ENCODE results near the gene MUC6.
"Not testable (repeated sequence)": the region's sequence is repeated elsewhere in the genome, so short reads cannot be mapped to it uniquely, and the experiment has no call there.

MUC6 gene

DNA sequence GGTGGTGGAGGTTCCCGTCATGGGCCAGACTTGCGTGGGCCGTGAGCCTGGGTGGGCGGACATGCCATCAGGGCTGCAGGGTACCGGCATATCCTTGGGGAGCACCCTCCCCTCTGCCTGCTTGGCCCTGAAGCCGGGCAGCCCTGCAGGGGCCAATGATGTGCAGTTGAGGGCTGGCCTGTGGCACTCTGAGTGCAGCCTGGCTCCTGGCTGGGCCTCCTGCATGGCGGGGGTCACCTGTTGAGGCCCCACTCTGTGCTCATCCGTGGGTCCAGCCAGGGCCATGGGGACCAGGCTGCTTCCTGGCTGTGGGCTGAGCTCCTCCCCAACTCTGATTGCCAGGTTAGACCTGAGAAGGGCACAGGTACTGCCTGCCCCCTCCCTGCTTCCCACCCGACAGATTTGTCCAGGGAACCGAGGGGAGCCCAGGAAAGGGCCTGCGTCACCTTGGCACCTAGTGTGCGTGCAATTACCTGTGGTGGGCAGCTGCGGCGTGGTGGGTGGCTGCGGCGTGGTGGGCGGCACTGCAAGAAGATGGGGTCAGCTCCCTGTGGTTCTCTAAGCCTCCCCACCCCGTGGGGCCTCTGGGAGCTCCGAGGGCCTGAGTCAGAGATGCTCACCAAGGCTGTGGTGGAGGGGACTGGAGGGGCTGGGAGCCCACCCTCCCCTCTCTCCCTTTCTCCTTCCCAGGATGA is 16.2 kb downstream of the MUC6 start:
- DNase-seq: no peak

- no peak for DNase-seq
Measured at GRCh38 chr11:1019321-1019910, 17.1 kb downstream of the MUC6 start.

DNA sequence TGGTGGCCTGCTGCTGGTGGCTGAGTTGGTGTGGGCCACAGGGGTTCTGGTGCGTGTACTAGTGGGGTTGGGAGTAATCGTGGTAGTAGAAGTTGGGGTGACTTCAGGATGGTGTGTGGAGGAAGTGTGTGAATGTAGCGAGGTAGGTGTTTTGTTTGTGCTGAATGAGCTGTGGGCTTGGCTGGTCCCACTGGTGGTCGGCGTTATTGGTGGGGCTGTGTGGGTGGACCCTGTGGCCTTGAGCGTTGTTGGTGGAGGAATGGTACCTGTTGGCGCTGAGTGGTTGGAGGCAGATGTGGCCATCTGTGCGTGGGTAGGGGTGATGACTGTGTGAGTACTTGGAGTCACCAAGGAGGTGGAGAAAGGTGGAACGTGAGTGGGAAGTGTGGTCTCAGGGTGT is 18.4 kb downstream of the MUC6 start:
- DNase-seq: no peak

- DNase-seq: no peak
Measured at GRCh38 chr11:1017269-1018005, 19.1 kb downstream of the MUC6 start.

GRCh38 chr11:1016610-1017126 is 19.9 kb downstream of the MUC6 start:
- DNase-seq: not testable (repeated sequence)

GRCh38 chr11:1015826-1016545 is 20.5 kb downstream of the MUC6 start:
- no peak for DNase-seq

DNA sequence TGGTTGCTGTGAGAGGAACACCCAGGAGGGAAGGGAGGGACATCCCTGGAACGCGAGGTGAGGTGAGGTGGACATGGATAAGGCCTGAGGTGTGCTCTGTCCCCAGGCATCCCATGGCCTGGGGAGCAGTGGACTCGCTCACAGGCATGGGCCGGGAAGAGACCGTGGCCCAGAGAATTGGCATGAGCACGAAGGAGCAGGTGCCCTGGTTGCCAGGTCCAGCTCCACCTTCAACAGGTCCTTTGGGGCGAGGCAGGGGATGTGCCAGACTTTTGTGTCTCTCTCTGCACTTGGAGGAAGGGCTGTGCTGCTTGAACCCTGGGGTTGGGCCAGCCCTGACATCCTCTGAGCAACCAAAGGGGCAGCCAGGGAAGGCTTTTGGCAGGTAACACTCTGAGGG is 21.5 kb downstream of the MUC6 start:
- no peak for DNase-seq

DNA sequence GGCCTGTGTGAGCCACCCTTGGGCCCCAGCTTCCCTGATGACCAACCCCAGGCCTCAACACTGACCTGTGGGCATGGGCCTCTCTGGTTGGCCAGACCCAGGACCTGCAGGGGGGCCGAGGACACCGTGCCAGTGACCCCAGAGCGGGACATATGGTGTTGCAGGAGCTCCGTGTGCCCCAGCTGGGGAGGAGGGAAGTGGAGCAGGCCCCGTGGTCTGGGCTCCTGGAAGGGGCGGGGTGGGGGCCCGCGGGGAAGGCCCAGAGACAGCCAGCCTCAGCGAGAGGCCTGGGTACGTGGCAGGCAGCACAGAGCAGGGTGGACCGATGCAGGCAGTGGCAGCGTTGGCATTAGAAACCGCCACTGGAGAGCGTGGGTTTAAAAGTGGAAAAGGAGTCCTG is 22.2 kb downstream of the MUC6 start:
- DNase-seq: no peak

GRCh38 chr11:1013631-1013935 is 22.9 kb downstream of the MUC6 start:
- no peak for DNase-seq

GRCh38 chr11:1012740-1013630 is 23.5 kb downstream of the MUC6 start:
- no peak for DNase-seq

DNA sequence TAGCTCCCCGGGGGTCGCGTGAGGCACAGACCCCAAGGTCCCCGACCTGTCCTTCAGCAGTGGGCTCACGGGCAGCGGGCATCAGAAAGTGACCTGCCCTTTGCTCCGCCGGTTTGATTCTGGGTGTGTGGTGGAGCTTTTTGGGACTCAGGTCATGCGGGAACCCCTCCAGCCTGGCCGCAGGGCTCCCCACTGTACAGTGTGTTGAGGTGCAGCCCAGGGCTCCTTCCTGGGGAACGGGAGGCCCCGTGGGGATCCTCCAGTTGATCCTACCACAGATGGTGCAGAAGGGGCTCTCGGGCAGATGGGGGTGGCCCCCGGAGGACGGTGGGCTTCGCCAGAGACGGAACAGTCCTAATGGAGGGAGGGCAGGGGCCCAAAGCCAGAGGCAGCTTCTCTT is 24.2 kb downstream of the MUC6 start:
- DNase-seq: no peak

- no peak for DNase-seq
Measured at GRCh38 chr11:1011320-1011698, 25.2 kb downstream of the MUC6 start.

- no peak for DNase-seq
Measured at GRCh38 chr11:1010551-1011319, 25.8 kb downstream of the MUC6 start.

DNA sequence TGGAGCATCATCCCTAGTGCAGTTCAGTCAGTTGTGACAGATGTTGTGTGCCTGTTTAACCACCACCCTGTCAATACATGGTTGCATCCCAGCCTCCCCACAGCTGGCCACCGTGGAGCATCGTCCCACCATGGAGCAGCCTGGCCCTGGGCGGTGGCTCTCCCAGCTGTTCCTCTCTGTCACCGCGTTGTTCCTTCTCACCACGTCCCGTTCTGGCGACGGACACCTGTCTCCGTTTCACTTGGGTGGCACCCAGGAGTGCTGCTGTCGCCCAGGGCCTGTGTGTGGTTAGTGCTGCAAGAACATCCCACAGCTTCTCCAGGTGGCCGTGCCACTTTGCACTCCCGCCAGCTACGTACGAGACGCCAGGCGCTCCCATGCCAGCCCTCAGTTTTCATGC is 26.5 kb downstream of the MUC6 start:
- DNase-seq: no peak

- DNase-seq: no peak
Measured at GRCh38 chr11:1009371-1009770, 27.1 kb downstream of the MUC6 start.

- no peak for DNase-seq
Measured at GRCh38 chr11:1008803-1009145, 27.7 kb downstream of the MUC6 start.

- no peak for DNase-seq
Measured at GRCh38 chr11:1008001-1008802, 28.3 kb downstream of the MUC6 start.

DNA sequence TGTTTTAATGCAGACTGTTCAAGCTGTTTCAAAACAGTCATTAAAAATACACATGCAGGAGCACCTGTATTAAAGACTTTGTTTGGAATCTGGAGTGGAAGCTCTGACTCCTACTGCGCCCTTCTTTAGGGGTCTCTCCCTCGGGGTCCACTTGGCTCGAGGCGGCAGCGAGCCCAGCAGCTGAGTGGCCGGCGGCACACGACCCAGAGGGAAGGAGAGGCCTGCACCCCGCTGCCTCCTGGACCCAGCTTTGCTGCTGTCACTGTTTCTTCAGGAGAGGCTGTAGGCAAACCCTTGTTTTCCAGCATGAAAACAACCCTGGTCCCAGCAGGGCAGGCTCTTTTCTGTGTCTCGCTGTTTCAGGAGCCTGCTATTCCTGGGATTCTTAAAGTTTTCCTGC is 29.2 kb downstream of the MUC6 start:
- no peak for DNase-seq

GRCh38 chr11:1006762-1007161 is 29.8 kb downstream of the MUC6 start:
- DNase-seq: no peak

DNA sequence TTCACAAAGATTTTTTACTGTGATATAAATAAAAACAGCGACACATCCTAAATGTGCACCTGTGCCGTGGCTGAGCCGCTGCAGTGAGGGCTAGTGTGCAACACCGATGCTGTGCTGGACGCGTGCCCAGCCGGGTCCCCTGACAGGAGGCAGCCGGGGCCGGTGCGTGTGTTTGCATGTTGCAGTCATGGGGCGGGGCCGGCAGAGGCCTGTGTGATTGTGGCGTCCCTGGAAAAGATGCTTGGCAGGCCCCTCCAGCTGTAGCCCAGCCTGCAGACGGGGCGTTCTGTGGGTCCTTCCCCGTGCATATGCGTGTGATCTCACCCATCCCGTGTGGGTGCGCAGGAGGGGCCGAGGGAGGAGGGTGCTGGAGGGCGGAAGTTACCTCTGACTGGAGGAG is 30.6 kb downstream of the MUC6 start:
- no peak for DNase-seq

DNA sequence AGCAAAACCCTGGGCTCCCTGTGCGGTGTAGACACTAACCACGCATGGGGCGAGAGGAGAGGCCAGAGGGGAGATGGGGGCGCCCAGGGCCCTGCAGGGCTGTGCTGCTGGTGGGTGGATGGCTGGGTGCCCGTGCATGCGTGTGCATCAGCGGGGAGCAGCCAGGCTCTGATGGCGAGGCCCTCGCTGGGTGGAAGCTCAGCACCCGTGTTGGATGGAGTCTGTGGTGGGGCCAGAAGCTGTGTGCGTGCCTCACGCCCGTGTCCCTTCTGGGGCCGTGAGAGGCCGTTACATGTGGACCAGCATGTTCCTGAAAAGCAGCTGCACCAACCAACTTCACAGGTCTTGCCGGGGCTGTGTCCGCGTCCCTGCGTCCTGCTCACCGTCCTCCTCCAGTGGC is 33.4 kb downstream of the MUC6 start:
- DNase-seq: no peak
